HepG2 (cell line): ENCODE results near the gene TLE1. TPM values are rescaled to one million over a fixed set of nuclear protein-coding genes. Genes with fewer than 3 reads are reported as not detected.
"Not testable (repeated sequence)": the region's sequence is repeated elsewhere in the genome, so short reads cannot be mapped to it uniquely, and the experiment has no call there.

ENCODE experiments used
- ATAC-seq: fragments of 200-7000 bp; cut with Tn5 transposase; 3 replicates; pipeline ENCODE4 v1.9.1; 2020; ENCODE audit warnings: mild to moderate bottlenecking, moderate library complexity
- BruUV-seq: library from RNA; stranded (reverse); fragments of 400-500 nt; replicated peaks from 2 replicates; lab custom pipeline; 2021; lab: Mats Ljungman, UMichigan
- CTCF ChIA-PET: fragments of 300-600 bp; formaldehyde crosslinking; extraction: SDS; loops from one replicate; lab custom pipeline; 2021; ENCODE audit warnings: low total read pairs, inconsistent platforms, low intra/inter-chr PET ratio; lab: Yijun Ruan, JAX
- POLR2A ChIA-PET: fragments of 350-600 bp; sonication (Branson Sonifier 250); formaldehyde crosslinking; loops from one replicate; lab custom pipeline; 2020; ENCODE audit warnings: antibody characterized with exemption, inconsistent platforms; lab: Yijun Ruan, JAX
- DNase-seq: peaks from one replicate; pipeline ENCODE4 v3.0.0-alpha.2; 2015; ENCODE audit warnings: low spot score
- FAIRE-seq: peaks from 3 replicates; lab custom pipeline; 2011; peaks lifted over from hg19 to GRCh38; lab: Jason Lieb, UNC
- H2AFZ ChIP-seq: one replicate; pipeline ENCODE4 v1.6.1; 2011; ENCODE audit warnings: low read length, inconsistent platforms
- H3K27ac ChIP-seq: fragments of 300-600 bp; 3 replicates; pipeline ENCODE4 v1.8.0; 2011; ENCODE audit warnings: mixed run types, mild to moderate bottlenecking, mixed read lengths, low read length, inconsistent platforms; ENCODE audit not compliant: insufficient read depth; ENCODE audit errors: extremely low read length
- H3K27me3 ChIP-seq, 2 experiments: fragments of 200-600 bp in 1 of 2; 2 replicates in 1 of 2; 3 replicates in 1 of 2; pipeline versions ENCODE4 v1.6.0 to v1.8.0; 2011; ENCODE audit warnings: low read length in 2 of 2, mild to moderate bottlenecking in 2 of 2, moderate library complexity in 2 of 2, inconsistent platforms in 1 of 2; ENCODE audit not compliant: insufficient read depth in 2 of 2, control insufficient read depth in 1 of 2
- H3K36me3 ChIP-seq, 2 experiments: fragments of 200-600 bp in 1 of 2; replicated peaks in 1 of 2; 2 replicates in 1 of 2; 3 replicates in 1 of 2; pipeline versions ENCODE4 v1.5.1 to v1.8.0; 2011; ENCODE audit warnings: low read length in 2 of 2, inconsistent platforms in 1 of 2; ENCODE audit not compliant: insufficient read depth in 2 of 2, control insufficient read depth in 1 of 2
- H3K4me1 ChIP-seq: 2 replicates; pipeline ENCODE4 v1.5.1; 2012; ENCODE audit warnings: low read length, inconsistent platforms; ENCODE audit not compliant: insufficient read depth
- H3K4me2 ChIP-seq: 2 replicates; pipeline ENCODE4 v1.6.0; 2011; ENCODE audit warnings: low read depth, low read length, inconsistent platforms
- H3K4me3 ChIP-seq, 3 experiments: fragments of 200-600 bp in 1 of 3; sonication (generic), shearing (Covaris generic) in 1 of 3; replicated peaks in 1 of 3; 2 replicates each; pipeline ENCODE4 v1.5.1; 2011 to 2016; ENCODE audit warnings: low read length in 3 of 3, inconsistent platforms in 2 of 3, low read depth in 2 of 3, mild to moderate bottlenecking in 2 of 3, control low read depth in 1 of 3, mixed read lengths in 1 of 3; ENCODE audit not compliant: insufficient read depth in 1 of 3
- H3K79me2 ChIP-seq: one replicate; pipeline ENCODE4 v1.6.1; 2011; ENCODE audit warnings: low read length, inconsistent platforms; ENCODE audit not compliant: insufficient read depth
- H3K9ac ChIP-seq: 2 replicates; pipeline ENCODE4 v1.6.0; 2011; ENCODE audit warnings: mild to moderate bottlenecking, low read depth, low read length, inconsistent platforms; ENCODE audit not compliant: insufficient read depth
- H3K9me3 ChIP-seq: 2 replicates; pipeline ENCODE4 v1.5.1; 2012; ENCODE audit warnings: mild to moderate bottlenecking, low read length
- H4K20me1 ChIP-seq: 2 replicates; pipeline ENCODE4 v1.6.0; 2011; ENCODE audit warnings: inconsistent platforms, mild to moderate bottlenecking, low read length, moderate library complexity; ENCODE audit not compliant: insufficient read depth
- AGO2 ChIP-seq: fragments of 200-400 bp; formaldehyde crosslinking; optimal IDR thresholded peaks from 2 replicates; pipeline ENCODE3; 2017; ENCODE audit warnings: mild to moderate bottlenecking, low read depth, low read length, moderate library complexity
- AKAP8 ChIP-seq: sonication (generic); formaldehyde crosslinking; IDR thresholded peaks from 2 replicates; pipeline ENCODE4 v1.5.1; 2020; ENCODE audit warnings: mild to moderate bottlenecking, missing genetic modification reagents
- ASH2L ChIP-seq: fragments of 300-600, 200-600 bp; sonication (generic); IDR thresholded peaks from 2 replicates; pipeline ENCODE4 v1.7.0; 2017; ENCODE audit warnings: low read depth, mild to moderate bottlenecking, moderate library complexity, mixed read lengths, low read length; ENCODE audit not compliant: insufficient read length
- ATF7-NPFF ChIP-seq: sonication (generic); formaldehyde crosslinking; IDR thresholded peaks from 2 replicates; pipeline ENCODE4 v1.8.1; 2023; ENCODE audit warnings: mild to moderate bottlenecking, low read depth, missing genetic modification reagents, moderate library complexity
- CCDC6 ChIP-seq: sonication (generic); formaldehyde crosslinking; IDR thresholded peaks from 2 replicates; pipeline ENCODE4 v1.8.1; 2022; ENCODE audit warnings: mild to moderate bottlenecking, missing genetic modification reagents, moderate library complexity
- ISL2 ChIP-seq: sonication (generic); formaldehyde crosslinking; IDR thresholded peaks from 2 replicates; pipeline ENCODE4 v1.5.0; 2020; ENCODE audit warnings: missing genetic modification reagents
- NFKBIZ ChIP-seq: IDR thresholded peaks from 2 replicates; pipeline ENCODE4 v1.6.1; 2018; ENCODE audit warnings: missing genetic modification reagents, missing compliant biosample characterization
- PATZ1 ChIP-seq: sonication (generic); formaldehyde crosslinking; IDR thresholded peaks from 2 replicates; pipeline ENCODE4 v1.4.0; 2020; ENCODE audit warnings: missing genetic modification reagents
- RBFOX2 ChIP-seq: fragments of 200-400 bp; formaldehyde crosslinking; IDR thresholded peaks from 2 replicates; pipeline ENCODE4 v1.6.1; 2017; ENCODE audit warnings: low read depth, mild to moderate bottlenecking, low read length
- RBM39 ChIP-seq: fragments of 200-400 bp; formaldehyde crosslinking; IDR thresholded peaks from one replicate; pipeline ENCODE4 v1.6.1; 2018; ENCODE audit warnings: antibody characterized with exemption, mild to moderate bottlenecking, low read depth, low read length; ENCODE audit not compliant: poor library complexity, severe bottlenecking
- ZC3H13 ChIP-seq: sonication (generic); formaldehyde crosslinking; IDR thresholded peaks from 2 replicates; pipeline ENCODE4 v1.8.1; 2023; ENCODE audit warnings: mild to moderate bottlenecking, missing genetic modification reagents, moderate library complexity
- ZNF589 ChIP-seq: sonication (generic); formaldehyde crosslinking; conservative IDR thresholded peaks from 2 replicates; pipeline ENCODE4 v1.8.0; 2022; ENCODE audit warnings: mild to moderate bottlenecking, moderate library complexity, missing genetic modification reagents
- ZNF768 ChIP-seq: sonication (generic); formaldehyde crosslinking; IDR thresholded peaks from 2 replicates; pipeline ENCODE4 v1.4.0; 2020; ENCODE audit warnings: missing genetic modification reagents
- WGBS: methylation state at CpG from one replicate; pipeline ENCODE4 v1.1.6; 2017; ENCODE audit warnings: low lambda C conversion rate; 5-methylcytosine and 5-hydroxymethylcytosine counted together
- in situ Hi-C: cut with HindIII; loops from 2 replicates; pipeline ENCODE4 v1.10.0; 2017; ENCODE audit warnings: low pct_unique_long_range_greater_than_20kb; ENCODE audit not compliant: extremely low pct_ligation_motif_present
- intact Hi-C: fragments of 100-400 bp; cut with micrococcal nuclease; formaldehyde crosslinking; loops from one replicate; pipeline ENCODE4 v1.10.0; 2022; ENCODE audit not compliant: unreplicated experiment
- polyA plus RNA-seq, 8 experiments: library from polyadenylated mRNA; depleted of rRNA in 3 of 8; stranded (reverse) in 7 of 8; unstranded in 1 of 8; fragments of >200 nt; fragmentation: Illumina TruSeq in 4 of 8; extraction: Trizol in 4 of 8; gene quantifications; 2 replicates each; pipeline versions ENCODE4 v1.2.1 to v1.2.3, GENCODE V29; 2011 to 2016; ENCODE audit warnings: low read depth in 4 of 8, missing spikeins in 1 of 8, mixed read lengths in 1 of 8; ENCODE audit not compliant: insufficient read depth in 1 of 8
- total RNA-seq, 5 experiments: library from RNA; depleted of rRNA; stranded (reverse); fragments of >200 nt; fragmentation: Illumina TruSeq; extraction: Trizol; gene quantifications; 2 replicates each; pipeline ENCODE4 v1.2.3, GENCODE V29; 2016; ENCODE audit warnings: low read depth in 1 of 5
- TF ChIP-seq, protein P1 (sequence below): sonication (generic); formaldehyde crosslinking; IDR thresholded peaks from 2 replicates; pipeline ENCODE4 v1.5.1; 2020; ENCODE audit warnings: mild to moderate bottlenecking, missing genetic modification reagents, moderate library complexity

TLE1 gene
- total and polyA plus RNA-seq, 2 of the 13 experiments (the other 11 are each of a cell fraction or from before 2014, with no cell fraction given): 35.9 to 109 TPM

GRCh38 chr9:81688262-81689092 is 870 bp downstream of the TLE1 start:
- Histone ChIP-seq H3K79me2 (peaks cover 53% of the 10 kb centered on the region), H3K27ac (peak overlapping the region; percentile 91), H3K36me3 (peaks cover 0 to 17% of the 10 kb centered on the region in 2 experiments; a peak in 2 of 5 replicates), H3K4me2 (peak overlapping the region; percentile 80), H3K4me1 (peaks cover 37% of the 10 kb centered on the region), H3K9ac (peak overlapping the region; percentile 89), H4K20me1 (peaks cover 31% of the 10 kb centered on the region), H3K4me3 (peak overlapping the region; percentile 87 to 93 (median 92))
- POLR2A ChIA-PET: interaction anchor here (1.0 to 2.1 kb wide), 5 partner anchors 60 to 898 kb away, joined by 3 to 13 read pairs (median 3); no protein-coding TSS in a partner anchor
- H3K27me3 ChIP-seq, H2AFZ ChIP-seq, CTCF ChIA-PET, BruUV-seq, DNase-seq, FAIRE-seq, H3K9me3 ChIP-seq: not testable (repeated sequence)
- in situ Hi-C loops: loop anchor here (10.0 kb wide), 1 partner anchor 164 kb away; no protein-coding TSS in a partner anchor
- 2% methylated on average over 16 of the region's 107 CpGs for WGBS
- ATAC-seq: peak; percentile 3
- intact Hi-C loops: loop anchor here (1.0 to 5.0 kb wide), 3 partner anchors 153 to 450 kb away; no protein-coding TSS in a partner anchor
- TF ChIP-seq PATZ1 (CRISPR knock-in tag) (peak; percentile 28; the same call in 1 of the 2 replicates), ZNF768 (CRISPR knock-in tag) (0 out of 2 replicates have a peak, but pooled peaks have one; percentile 36), ATF7-NPFF (CRISPR knock-in tag) (peak; percentile 28; the same call in 1 of the 2 replicates), AGO2 (peak; percentile 34), RBM39 (peak; percentile 45), ASH2L (peak; percentile 35), RBFOX2 (peak; percentile 81), AKAP8 (CRISPR knock-in tag) (0 out of 2 replicates have a peak, but pooled peaks have one; percentile 1), ISL2 (0 out of 2 replicates have a peak, but pooled peaks have one; percentile 4), ZNF589 (CRISPR knock-in tag) (peak; percentile 58; the same call in 1 of the 2 replicates), ZC3H13 (CRISPR knock-in tag) (peak; percentile 50; the same call in 1 of the 2 replicates), CCDC6 (CRISPR knock-in tag) (0 out of 2 replicates have a peak, but pooled peaks have one; percentile 9), NFKBIZ (CRISPR knock-in tag) (0 out of 2 replicates have a peak, but pooled peaks have one; percentile 19)
- TF ChIP-seq, protein P1, sequence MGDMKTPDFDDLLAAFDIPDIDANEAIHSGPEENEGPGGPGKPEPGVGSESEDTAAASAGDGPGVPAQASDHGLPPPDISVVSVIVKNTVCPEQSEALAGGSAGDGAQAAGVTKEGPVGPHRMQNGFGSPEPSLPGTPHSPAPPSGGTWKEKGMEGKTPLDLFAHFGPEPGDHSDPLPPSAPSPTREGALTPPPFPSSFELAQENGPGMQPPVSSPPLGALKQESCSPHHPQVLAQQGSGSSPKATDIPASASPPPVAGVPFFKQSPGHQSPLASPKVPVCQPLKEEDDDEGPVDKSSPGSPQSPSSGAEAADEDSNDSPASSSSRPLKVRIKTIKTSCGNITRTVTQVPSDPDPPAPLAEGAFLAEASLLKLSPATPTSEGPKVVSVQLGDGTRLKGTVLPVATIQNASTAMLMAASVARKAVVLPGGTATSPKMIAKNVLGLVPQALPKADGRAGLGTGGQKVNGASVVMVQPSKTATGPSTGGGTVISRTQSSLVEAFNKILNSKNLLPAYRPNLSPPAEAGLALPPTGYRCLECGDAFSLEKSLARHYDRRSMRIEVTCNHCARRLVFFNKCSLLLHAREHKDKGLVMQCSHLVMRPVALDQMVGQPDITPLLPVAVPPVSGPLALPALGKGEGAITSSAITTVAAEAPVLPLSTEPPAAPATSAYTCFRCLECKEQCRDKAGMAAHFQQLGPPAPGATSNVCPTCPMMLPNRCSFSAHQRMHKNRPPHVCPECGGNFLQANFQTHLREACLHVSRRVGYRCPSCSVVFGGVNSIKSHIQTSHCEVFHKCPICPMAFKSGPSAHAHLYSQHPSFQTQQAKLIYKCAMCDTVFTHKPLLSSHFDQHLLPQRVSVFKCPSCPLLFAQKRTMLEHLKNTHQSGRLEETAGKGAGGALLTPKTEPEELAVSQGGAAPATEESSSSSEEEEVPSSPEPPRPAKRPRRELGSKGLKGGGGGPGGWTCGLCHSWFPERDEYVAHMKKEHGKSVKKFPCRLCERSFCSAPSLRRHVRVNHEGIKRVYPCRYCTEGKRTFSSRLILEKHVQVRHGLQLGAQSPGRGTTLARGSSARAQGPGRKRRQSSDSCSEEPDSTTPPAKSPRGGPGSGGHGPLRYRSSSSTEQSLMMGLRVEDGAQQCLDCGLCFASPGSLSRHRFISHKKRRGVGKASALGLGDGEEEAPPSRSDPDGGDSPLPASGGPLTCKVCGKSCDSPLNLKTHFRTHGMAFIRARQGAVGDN: peak; percentile 3; the same call in 1 of the 2 replicates
